H1 (cell line): Measurements from ENCODE around the gene GNS.

Source experiments
- EP300 ChIP-seq, 2 experiments: IDR thresholded peaks; 1 replicate in 1 of 2; 2 replicates in 1 of 2; pipeline ENCODE4 v1.6.1; 2011 to 2012; ENCODE audit warnings: low read depth in 2 of 2, low read length in 2 of 2, mild to moderate bottlenecking in 2 of 2, borderline replicate concordance in 1 of 2, inconsistent platforms in 1 of 2, moderate library complexity in 1 of 2
- EZH2 ChIP-seq: fragments of 200-600 bp; sonication (generic); IDR thresholded peaks from 2 replicates; pipeline ENCODE4 v1.7.1; 2012; ENCODE audit warnings: low read depth, mild to moderate bottlenecking, moderate library complexity, low read length, inconsistent platforms; ENCODE audit not compliant: severe bottlenecking
- GTF2F1 ChIP-seq: IDR thresholded peaks from 2 replicates; pipeline ENCODE4 v1.6.1; 2012; ENCODE audit warnings: low read depth, low read length, improper control_type of control experiment, borderline replicate concordance
- PHF8 ChIP-seq: fragments of 200-600 bp; sonication (generic); conservative IDR thresholded peaks from 2 replicates; pipeline ENCODE4 v1.7.1; 2012; ENCODE audit warnings: low read depth, mild to moderate bottlenecking, inconsistent platforms, low read length, moderate library complexity
- POLR2A ChIP-seq, 2 experiments: IDR thresholded peaks; 1 replicate in 1 of 2; 2 replicates in 1 of 2; pipeline ENCODE4 v1.6.1; 2011; ENCODE audit warnings: low read depth in 2 of 2, low read length in 2 of 2, mild to moderate bottlenecking in 2 of 2; ENCODE audit errors: control extremely low read depth in 1 of 2
- RFX5 ChIP-seq: IDR thresholded peaks from 2 replicates; pipeline ENCODE4 v1.6.1; 2011; ENCODE audit warnings: low read depth, low read length, improper control_type of control experiment, borderline replicate concordance
- SIN3A ChIP-seq, 2 experiments: IDR thresholded peaks in 1 of 2; conservative IDR thresholded peaks in 1 of 2; 2 replicates each; pipeline ENCODE4 v1.6.1; 2011 to 2012; ENCODE audit warnings: low read length in 2 of 2, improper control_type of control experiment in 1 of 2, low read depth in 1 of 2, mild to moderate bottlenecking in 1 of 2
- TF ChIP-seq, protein P1 (sequence below), 3 experiments: IDR thresholded peaks; 1 replicate in 2 of 3; 2 replicates in 1 of 3; pipeline versions ENCODE4 v1.5.1 to v1.6.1; 2011; ENCODE audit warnings: low read length in 3 of 3, mild to moderate bottlenecking in 3 of 3, inconsistent platforms in 2 of 3, low read depth in 1 of 3, moderate library complexity in 1 of 3; ENCODE audit not compliant: insufficient read depth in 1 of 3; ENCODE audit errors: control extremely low read depth in 1 of 3

GRCh38 chr12:64733857-64734256, 25.3 kb downstream of the GNS start:
- TF ChIP-seq SIN3A (conservative IDR thresholded peaks at IDR 0.05 in 1 of 2, IDR thresholded peaks at IDR 0.05 in 1 of 2; ENCODE audit: low read depth in 1 of 2, low read length in 2 of 2), result no peak
- TF ChIP-seq, protein P1, sequence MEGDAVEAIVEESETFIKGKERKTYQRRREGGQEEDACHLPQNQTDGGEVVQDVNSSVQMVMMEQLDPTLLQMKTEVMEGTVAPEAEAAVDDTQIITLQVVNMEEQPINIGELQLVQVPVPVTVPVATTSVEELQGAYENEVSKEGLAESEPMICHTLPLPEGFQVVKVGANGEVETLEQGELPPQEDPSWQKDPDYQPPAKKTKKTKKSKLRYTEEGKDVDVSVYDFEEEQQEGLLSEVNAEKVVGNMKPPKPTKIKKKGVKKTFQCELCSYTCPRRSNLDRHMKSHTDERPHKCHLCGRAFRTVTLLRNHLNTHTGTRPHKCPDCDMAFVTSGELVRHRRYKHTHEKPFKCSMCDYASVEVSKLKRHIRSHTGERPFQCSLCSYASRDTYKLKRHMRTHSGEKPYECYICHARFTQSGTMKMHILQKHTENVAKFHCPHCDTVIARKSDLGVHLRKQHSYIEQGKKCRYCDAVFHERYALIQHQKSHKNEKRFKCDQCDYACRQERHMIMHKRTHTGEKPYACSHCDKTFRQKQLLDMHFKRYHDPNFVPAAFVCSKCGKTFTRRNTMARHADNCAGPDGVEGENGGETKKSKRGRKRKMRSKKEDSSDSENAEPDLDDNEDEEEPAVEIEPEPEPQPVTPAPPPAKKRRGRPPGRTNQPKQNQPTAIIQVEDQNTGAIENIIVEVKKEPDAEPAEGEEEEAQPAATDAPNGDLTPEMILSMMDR (IDR thresholded peaks at IDR 0.05; ENCODE audit: control extremely low read depth in 1 of 3, insufficient read depth in 1 of 3, low read depth in 1 of 3, low read length in 3 of 3), result no peak
- no peak for TF ChIP-seq GTF2F1
- no peak for TF ChIP-seq PHF8
- TF ChIP-seq RFX5, result no peak
- no peak for TF ChIP-seq EP300 (IDR thresholded peaks at IDR 0.05; ENCODE audit: borderline replicate concordance in 1 of 2, low read depth in 2 of 2, low read length in 2 of 2)
- TF ChIP-seq POLR2A (IDR thresholded peaks at IDR 0.05; ENCODE audit: control extremely low read depth in 1 of 2, low read depth in 2 of 2, low read length in 2 of 2), result no peak
- TF ChIP-seq EZH2, result no peak
